Choroid plexus epithelial cell (primary cell): ENCODE measurements around the gene E4F1.
A peak's percentile ranks its signal among the peaks of the same experiment; 100 is the strongest.

Experiments used
- DNase-seq: peaks from one replicate; pipeline ENCODE4 v3.0.0-alpha.2; 2010; ENCODE audit warnings: low read depth
- H3K4me3 ChIP-seq: 2 replicates; pipeline ENCODE4 v1.5.1; 2011; ENCODE audit warnings: low read depth, mild to moderate bottlenecking, control low read depth, low read length, moderate library complexity
- TF ChIP-seq, protein P1 (sequence below): conservative IDR thresholded peaks from 2 replicates; pipeline ENCODE4 v1.5.1; 2011; ENCODE audit warnings: low read depth, mild to moderate bottlenecking, control low read depth, inconsistent platforms, low read length, moderate library complexity

Gene E4F1

DNA sequence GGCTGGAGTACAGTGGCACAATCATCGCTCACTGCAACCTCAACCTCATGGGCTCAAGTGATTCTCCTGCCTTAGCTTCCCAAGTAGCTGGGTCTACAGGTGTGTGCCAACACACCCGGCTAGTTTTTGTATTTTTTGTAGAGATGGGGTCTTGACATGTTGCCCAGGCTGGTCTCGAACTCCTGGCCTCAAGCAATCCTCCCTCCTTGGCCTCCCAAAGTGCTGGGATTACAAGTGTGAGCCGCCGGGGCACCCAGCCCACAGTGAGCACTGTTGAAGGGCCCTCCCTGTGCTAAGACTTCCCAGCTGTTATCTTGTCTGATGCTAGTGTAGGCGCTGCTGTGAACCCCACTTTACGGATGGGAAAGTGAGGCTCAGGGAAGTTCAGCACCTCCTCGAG is 35.0 kb upstream of the E4F1 start:
- no peak overlapping the region for H3K4me3 ChIP-seq
- no peak for DNase-seq
- TF ChIP-seq, protein P1, sequence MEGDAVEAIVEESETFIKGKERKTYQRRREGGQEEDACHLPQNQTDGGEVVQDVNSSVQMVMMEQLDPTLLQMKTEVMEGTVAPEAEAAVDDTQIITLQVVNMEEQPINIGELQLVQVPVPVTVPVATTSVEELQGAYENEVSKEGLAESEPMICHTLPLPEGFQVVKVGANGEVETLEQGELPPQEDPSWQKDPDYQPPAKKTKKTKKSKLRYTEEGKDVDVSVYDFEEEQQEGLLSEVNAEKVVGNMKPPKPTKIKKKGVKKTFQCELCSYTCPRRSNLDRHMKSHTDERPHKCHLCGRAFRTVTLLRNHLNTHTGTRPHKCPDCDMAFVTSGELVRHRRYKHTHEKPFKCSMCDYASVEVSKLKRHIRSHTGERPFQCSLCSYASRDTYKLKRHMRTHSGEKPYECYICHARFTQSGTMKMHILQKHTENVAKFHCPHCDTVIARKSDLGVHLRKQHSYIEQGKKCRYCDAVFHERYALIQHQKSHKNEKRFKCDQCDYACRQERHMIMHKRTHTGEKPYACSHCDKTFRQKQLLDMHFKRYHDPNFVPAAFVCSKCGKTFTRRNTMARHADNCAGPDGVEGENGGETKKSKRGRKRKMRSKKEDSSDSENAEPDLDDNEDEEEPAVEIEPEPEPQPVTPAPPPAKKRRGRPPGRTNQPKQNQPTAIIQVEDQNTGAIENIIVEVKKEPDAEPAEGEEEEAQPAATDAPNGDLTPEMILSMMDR: no peak

DNA sequence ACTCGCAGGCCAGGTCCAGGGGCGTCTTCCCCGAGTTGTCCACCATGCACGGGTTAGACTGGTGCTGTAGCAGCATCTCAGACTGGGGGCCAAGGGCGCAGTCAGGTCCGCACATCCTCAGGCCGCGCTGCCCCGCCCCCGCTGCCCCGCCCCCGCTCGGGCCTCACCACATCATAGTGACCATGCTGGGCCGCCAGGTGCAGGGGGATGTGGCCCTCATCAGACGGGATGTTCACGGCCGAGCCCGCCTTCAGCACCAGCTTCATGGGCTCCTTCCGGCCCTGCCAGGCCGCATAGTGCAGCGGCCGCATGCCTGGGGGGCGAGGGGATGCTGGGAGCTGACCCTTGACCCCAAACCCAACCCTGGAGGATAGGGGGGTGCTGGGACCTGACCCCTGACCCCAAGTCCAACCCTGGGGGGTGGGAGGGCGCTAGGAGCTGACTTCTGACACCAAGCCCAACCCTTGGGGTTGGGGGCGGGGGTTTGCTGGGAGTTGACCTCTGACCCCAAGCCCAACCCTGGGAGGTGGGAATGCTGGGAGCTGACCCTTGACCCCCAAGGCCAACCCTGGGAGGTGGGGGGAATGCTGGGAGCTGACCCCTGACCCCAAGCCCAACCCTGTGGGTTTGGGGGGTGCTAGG is 34.0 kb upstream of the E4F1 start:
- TF ChIP-seq, protein P1: no peak

DNA sequence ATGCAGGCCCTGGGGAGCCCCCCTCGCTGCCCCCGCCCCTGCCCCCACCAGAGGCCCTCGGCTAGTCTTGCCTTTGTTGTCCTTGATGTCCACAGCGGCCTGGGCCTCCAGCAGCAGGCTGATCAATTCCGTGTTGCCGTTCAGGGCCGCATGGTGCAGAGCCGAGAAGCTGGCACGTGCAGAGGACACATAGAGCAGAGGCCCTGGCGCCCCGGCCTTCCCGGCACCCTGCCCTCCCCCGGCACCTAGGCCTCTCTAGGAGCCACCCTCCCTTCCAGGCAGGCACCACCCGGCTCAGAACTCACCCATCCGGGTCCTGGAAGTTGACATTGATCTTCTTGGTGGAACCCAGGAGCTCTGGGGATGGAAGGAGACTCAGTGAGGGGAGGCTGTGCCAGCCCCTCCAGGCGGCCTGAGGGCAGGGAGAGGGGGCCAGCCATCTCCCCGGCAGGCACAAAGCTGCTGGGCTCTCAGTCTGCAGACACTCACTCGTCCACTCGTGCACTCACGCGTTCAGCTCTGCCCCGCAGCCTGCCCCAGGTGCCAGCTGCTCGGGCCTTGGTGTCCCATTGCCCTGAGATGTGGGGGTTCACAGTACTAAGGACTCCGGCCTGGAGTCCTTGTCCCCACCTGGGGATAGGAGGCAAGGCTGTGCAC is 33.3 kb upstream of the E4F1 start:
- no peak overlapping the region for H3K4me3 ChIP-seq
- no peak for DNase-seq
- TF ChIP-seq, protein P1: no peak

More for the DNA sequence above, 34.0 kb upstream of the E4F1 start:
- H3K4me3 ChIP-seq: no peak overlapping the region
- DNase-seq: no peak

DNA sequence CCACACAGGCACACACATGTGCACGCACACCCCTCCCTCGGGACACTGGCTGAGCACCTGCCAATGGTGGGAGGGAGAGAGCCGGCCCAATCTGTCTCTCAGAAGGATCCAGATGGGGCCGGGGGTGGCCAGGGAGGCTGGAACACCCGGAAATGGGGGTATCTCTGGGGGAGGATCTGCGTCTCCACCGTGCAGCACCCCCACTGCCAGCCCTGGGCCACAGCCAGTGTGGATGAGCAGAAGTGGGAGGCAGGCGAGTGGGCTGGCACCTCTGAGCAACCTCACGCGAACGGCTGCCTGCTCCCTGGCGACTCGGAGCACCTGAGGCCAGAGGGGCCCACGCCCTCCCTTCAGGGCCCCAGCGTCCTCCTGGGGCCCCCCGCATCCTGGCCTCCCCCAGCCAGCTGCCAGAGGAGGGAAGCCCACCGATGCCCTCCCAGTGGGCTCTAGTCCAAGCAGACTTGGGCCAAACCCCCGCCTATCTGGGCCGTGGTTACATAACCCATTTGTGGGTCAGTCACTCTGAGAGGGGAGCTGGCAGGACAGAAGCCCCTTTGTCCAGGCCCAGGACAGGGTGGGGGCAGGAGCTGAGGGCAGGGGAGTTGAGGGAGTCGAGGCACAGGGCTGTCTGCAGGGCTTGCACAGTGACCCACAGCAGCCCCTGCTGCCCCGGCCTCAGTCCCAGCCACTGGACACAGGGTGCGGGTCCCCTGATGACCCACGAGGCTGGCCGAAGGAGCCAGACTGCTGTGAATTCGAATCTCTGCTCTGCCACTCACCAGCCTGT is 32.5 kb upstream of the E4F1 start:
- DNase-seq: no peak
- TF ChIP-seq, protein P1: no peak
- H3K4me3 ChIP-seq: no peak overlapping the region

DNA sequence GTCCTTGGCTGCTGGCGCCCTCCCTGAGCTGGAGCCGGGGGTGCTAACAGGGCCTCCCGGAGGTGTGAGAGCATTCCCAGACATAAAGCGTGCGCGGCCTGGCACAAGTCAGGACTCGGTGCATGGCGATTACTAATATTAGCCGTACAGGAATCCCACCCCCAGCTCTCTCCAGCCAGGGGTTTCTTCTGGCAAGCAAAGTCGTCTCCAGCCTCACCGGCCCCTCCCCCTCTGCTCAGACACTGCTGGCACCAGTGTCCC is 32.0 kb upstream of the E4F1 start:
- DNase-seq: no peak
- no peak overlapping the region for H3K4me3 ChIP-seq
- TF ChIP-seq, protein P1: no peak

DNA sequence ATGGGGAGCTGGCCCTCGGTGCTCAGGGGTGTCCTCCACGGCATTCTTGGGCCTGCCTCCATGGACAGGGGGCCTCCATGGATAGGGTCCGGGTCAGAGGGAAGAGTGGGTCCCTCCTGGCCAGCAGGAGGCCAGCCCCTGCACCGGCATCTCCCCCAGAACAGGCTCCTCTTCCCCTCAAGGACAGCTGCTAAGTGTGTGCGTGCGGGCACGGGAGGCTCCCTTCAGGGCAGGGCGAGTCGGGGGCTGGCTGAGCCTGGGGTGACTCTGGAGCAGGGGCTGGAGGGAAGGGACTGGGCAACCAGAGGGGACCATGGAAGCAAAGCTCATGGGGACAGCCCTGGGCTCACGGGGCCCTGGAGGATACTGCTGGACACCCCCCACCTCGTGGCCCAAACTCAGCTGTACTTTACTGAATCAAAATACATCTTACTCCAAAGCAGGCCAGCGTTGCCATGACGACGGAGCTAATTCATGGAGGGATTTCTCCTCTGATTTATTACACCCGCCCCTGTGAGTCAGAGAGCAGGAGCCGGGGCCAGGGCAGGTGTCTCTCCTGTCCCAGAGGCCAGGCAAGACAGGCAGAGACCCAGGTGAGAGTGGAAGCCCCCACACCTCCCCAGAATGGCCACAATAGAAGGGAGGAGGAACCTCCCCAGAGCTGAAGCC is 29.1 kb upstream of the E4F1 start:
- DNase-seq: peak; percentile 34
- TF ChIP-seq, protein P1: no peak
- no peak overlapping the region for H3K4me3 ChIP-seq
